ENCODE data around the gene SLX9. TPM values are rescaled to one million over a fixed set of nuclear protein-coding genes. Genes with fewer than 3 reads are reported as not detected.

The SLX9 gene
- total and polyA plus RNA-seq, 10 donors: 6.1 to 35.4 (median 27.0) TPM

DNA sequence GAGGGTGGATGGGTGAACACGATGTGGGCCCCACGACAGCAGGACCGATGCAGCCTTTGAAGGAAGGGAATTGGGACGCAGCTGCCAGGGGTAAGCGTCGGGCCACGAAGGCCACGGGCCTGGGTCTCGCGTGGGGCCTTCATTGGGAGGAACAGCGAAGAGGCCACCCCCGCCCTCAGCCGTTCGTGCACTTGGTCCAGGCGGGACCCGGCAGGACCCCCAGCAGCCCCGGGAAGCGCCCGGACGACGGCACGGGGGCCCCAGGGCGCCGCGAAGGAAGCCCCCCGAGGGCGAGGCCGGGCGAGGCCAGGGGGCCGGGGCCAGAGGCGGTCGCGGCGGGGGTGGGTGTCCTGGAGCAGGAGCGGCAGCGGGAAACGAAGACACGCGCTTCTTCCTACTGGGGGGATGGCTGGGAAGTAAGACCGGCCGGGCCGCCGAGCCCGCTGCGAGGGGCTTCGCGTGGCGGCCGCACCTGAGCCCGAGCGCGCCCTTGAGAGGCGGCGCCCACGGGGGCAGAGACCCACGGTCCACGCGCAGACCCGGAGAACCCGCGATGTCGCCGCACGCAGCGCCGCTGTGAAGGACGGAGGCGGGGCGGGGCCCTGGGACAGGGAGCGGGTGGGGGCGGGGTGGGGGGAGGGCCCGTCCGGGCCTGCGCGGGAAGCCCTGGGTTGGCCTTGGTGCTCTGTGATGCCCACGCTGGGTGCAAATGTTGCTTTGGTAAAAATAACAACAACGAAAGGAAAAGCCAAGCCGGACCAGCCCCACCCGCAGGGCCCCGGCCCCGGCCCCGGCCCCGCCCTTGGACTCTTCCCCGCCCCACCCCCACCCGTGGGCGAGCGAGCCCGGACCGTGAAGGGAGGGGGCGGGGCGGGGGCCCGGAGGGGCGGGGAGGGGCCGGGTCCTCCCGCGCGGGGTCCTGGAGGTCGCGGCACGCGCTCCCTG is 78.6 kb downstream of the SLX9 start:
- DNase-seq: peak; percentile 68
- Histone ChIP-seq H3K4me3 (peak overlapping the region in 7 of 8 donors; percentile 13 to 64 (median 29)), H3K27me3 (replicated peaks in 1 of 7) (peaks cover 0 to 67% (median 20%) of the 10 kb centered on the region in 7 donors), H3K36me3 (no peaks in the 10 kb centered on the region), H3K9me3 (peaks cover 0 to 8% (median 2%) of the 10 kb centered on the region in 8 donors), H3K4me1 (peaks cover 7 to 51% (median 35%) of the 10 kb centered on the region in 6 donors), H3K27ac (peak overlapping the region in 6 of 8 donors; percentile 52 to 81 (median 70))
- TF ChIP-seq, protein P1, sequence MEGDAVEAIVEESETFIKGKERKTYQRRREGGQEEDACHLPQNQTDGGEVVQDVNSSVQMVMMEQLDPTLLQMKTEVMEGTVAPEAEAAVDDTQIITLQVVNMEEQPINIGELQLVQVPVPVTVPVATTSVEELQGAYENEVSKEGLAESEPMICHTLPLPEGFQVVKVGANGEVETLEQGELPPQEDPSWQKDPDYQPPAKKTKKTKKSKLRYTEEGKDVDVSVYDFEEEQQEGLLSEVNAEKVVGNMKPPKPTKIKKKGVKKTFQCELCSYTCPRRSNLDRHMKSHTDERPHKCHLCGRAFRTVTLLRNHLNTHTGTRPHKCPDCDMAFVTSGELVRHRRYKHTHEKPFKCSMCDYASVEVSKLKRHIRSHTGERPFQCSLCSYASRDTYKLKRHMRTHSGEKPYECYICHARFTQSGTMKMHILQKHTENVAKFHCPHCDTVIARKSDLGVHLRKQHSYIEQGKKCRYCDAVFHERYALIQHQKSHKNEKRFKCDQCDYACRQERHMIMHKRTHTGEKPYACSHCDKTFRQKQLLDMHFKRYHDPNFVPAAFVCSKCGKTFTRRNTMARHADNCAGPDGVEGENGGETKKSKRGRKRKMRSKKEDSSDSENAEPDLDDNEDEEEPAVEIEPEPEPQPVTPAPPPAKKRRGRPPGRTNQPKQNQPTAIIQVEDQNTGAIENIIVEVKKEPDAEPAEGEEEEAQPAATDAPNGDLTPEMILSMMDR (IDR thresholded peaks at IDR 0.05 in 8 of 11, conservative IDR thresholded peaks at IDR 0.05 in 3 of 11): no peak
- no peak for TF ChIP-seq POLR2AphosphoS5 (IDR thresholded peaks at IDR 0.05)
- intact Hi-C loops (cut with DNase I; ENCODE audit: low total_unique reads): no loop called here
- WGBS, 5 donors: 9 to 32% (median 16%) methylated on average over 18 to 97 of the region's 101 CpGs

GRCh38 chr21:45019076-45019886 is 79.5 kb downstream of the SLX9 start:
- H3K27me3 ChIP-seq (replicated peaks in 1 of 7): peaks cover 0 to 61% (median 20%) of the 10 kb centered on the region in 7 donors

DNA sequence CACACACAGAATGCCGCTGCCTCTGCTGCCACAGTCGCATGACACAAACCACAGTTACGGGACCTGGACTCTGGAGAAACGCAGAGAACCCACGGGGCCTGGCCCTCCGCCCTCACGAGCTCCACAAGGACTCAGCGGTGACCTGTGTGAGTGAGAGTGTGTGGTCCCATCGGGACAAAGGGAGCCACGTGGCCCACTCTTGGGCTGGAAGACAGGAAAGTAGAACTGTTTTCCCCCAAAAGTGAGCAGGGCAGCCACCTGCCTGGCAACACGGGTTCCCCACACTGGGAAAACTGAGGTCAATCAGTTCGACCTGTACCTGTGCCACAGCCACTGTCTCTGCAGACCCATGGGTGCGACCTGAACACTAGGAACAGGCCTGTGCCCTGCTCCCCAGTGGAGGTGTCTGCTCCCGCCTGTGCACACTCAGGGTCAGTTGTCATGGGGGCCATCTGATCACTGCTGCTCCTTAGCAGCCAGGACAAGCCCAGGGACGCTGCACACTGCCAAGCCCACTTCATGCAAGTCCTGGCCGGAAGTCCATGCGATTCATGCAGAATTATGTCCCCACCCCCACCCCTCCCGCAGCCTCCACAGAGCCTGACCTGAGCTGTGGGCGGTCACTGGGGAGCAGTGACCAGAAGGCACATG is 80.2 kb downstream of the SLX9 start:
- H3K36me3 ChIP-seq: no peaks in the 10 kb centered on the region
- TF ChIP-seq POLR2A (IDR thresholded peaks at IDR 0.05): no peak
- no peak for TF ChIP-seq POLR2AphosphoS5 (IDR thresholded peaks at IDR 0.05)
- TF ChIP-seq, protein P1 (IDR thresholded peaks at IDR 0.05 in 8 of 11, conservative IDR thresholded peaks at IDR 0.05 in 3 of 11): no peak
- no peak overlapping the region for H3K4me3 ChIP-seq
- intact Hi-C loops (cut with DNase I; ENCODE audit: low total_unique reads): no loop called here
- H3K27me3 ChIP-seq (replicated peaks in 1 of 7): peaks cover 0 to 54% (median 20%) of the 10 kb centered on the region in 7 donors
- peaks cover 7 to 51% (median 35%) of the 10 kb centered on the region in 6 donors for H3K4me1 ChIP-seq
- 69 to 82% (median 77%) methylated on average over 16 to 19 of the region's 19 CpGs for WGBS, 5 donors
- DNase-seq: peak; percentile 78
- H3K9me3 ChIP-seq: peaks cover 0 to 21% (median 8%) of the 10 kb centered on the region in 8 donors
- H3K27ac ChIP-seq: peak overlapping the region in 7 of 8 donors; percentile 19 to 81 (median 70)

More at GRCh38 chr21:45019076-45019886, 79.5 kb downstream of the SLX9 start:
- WGBS, 5 donors: 41 to 74% (median 50%) methylated on average over 30 to 60 of the region's 60 CpGs
- intact Hi-C loops (cut with DNase I; ENCODE audit: low total_unique reads): no loop called here
- TF ChIP-seq POLR2AphosphoS5 (IDR thresholded peaks at IDR 0.05) (peak in 1 of 3 donors; percentile 19), POLR2A (IDR thresholded peaks at IDR 0.05) (no peak)
- peaks cover 0 to 16% (median 8%) of the 10 kb centered on the region in 8 donors for H3K9me3 ChIP-seq
- H3K4me3 ChIP-seq: peak overlapping the region in 6 of 8 donors; percentile 13 to 64 (median 28)
- peak; percentile 71 for DNase-seq
- H3K36me3 ChIP-seq: no peaks in the 10 kb centered on the region
- H3K4me1 ChIP-seq: peaks cover 7 to 51% (median 35%) of the 10 kb centered on the region in 6 donors
- peak overlapping the region in 6 of 8 donors; percentile 53 to 81 (median 70) for H3K27ac ChIP-seq
